ENCODE measurements around the gene SIGLEC12.

Gene SIGLEC12

DNA sequence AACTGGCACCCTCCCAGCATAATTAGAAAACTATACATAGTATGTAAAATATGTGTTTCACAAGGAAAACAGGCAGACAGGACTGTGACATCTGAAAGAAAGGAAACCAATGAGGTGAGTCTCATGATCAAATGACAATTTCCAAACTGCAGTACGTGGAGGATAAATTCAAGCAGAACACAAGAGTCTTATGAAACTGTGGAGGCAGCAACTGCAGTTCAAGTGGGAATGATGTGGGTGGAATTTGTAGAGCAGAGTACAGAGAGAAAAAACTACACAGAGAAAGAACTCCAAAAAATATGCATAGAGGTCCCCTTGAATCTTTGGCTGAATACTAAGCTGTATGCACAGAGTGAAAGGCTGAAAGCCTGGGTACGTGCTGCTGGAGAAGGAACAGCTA, 20.2 kb upstream of the SIGLEC12 start:
- Histone ChIP-seq H3K9ac (ENCODE audit: low read length) (no peak overlapping the region), H3K27ac (ENCODE audit: low read length) (no peak overlapping the region), H3K9me3 (replicated peaks; ENCODE audit: insufficient read depth, low read length) (no peaks in the 10 kb centered on the region), H3F3A (ENCODE audit: insufficient read depth, low read length) (no peaks in the 10 kb centered on the region), H2AFZ (ENCODE audit: low read length) (no peak overlapping the region), H3K9me2 (replicated peaks; ENCODE audit: insufficient read depth, low read length) (no peaks in the 10 kb centered on the region), H3K36me3 (replicated peaks; ENCODE audit: insufficient read depth, low read length) (no peaks in the 10 kb centered on the region), H3K79me2 (ENCODE audit: low read length) (no peaks in the 10 kb centered on the region), H3K27me3 (replicated peaks; ENCODE audit: insufficient read depth, low read length) (no peaks in the 10 kb centered on the region), H3K4me2 (ENCODE audit: low read depth, low read length) (no peak overlapping the region), H3K4me3 (ENCODE audit: low read length) (no peak overlapping the region), H3K4me1 (ENCODE audit: low read length) (no peaks in the 10 kb centered on the region), H4K20me1 (ENCODE audit: insufficient read depth, low read length) (no peaks in the 10 kb centered on the region)
- no peak for DNase-seq
- TF ChIP-seq, protein P1, sequence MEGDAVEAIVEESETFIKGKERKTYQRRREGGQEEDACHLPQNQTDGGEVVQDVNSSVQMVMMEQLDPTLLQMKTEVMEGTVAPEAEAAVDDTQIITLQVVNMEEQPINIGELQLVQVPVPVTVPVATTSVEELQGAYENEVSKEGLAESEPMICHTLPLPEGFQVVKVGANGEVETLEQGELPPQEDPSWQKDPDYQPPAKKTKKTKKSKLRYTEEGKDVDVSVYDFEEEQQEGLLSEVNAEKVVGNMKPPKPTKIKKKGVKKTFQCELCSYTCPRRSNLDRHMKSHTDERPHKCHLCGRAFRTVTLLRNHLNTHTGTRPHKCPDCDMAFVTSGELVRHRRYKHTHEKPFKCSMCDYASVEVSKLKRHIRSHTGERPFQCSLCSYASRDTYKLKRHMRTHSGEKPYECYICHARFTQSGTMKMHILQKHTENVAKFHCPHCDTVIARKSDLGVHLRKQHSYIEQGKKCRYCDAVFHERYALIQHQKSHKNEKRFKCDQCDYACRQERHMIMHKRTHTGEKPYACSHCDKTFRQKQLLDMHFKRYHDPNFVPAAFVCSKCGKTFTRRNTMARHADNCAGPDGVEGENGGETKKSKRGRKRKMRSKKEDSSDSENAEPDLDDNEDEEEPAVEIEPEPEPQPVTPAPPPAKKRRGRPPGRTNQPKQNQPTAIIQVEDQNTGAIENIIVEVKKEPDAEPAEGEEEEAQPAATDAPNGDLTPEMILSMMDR (IDR thresholded peaks at IDR 0.05; ENCODE audit: low read length) = no peak
- TF ChIP-seq EZH2 (optimal IDR thresholded peaks at IDR 0.05; ENCODE audit: low read depth, low read length) = no peak

- H3K9me2 ChIP-seq (replicated peaks; ENCODE audit: insufficient read depth, low read length) = no peaks in the 10 kb centered on the region
- H3K4me1 ChIP-seq (ENCODE audit: low read length) = no peaks in the 10 kb centered on the region
- no peak overlapping the region for H3K4me3 ChIP-seq (ENCODE audit: low read length)
- DNase-seq = no peak
- TF ChIP-seq EZH2 (optimal IDR thresholded peaks at IDR 0.05; ENCODE audit: low read depth, low read length) = no peak
- no peak for TF ChIP-seq EZH2phosphoT487 (IDR thresholded peaks at IDR 0.05; ENCODE audit: low read length)
- TF ChIP-seq, protein P1 (IDR thresholded peaks at IDR 0.05; ENCODE audit: low read length) = no peak
- H3F3A ChIP-seq (ENCODE audit: insufficient read depth, low read length) = no peaks in the 10 kb centered on the region
- no peak overlapping the region for H3K9ac ChIP-seq (ENCODE audit: low read length)
- no peak overlapping the region for H2AFZ ChIP-seq (ENCODE audit: low read length)
- H4K20me1 ChIP-seq (ENCODE audit: insufficient read depth, low read length) = no peaks in the 10 kb centered on the region
- H3K9me3 ChIP-seq (replicated peaks; ENCODE audit: insufficient read depth, low read length) = no peaks in the 10 kb centered on the region
- no peak overlapping the region for H3K27ac ChIP-seq (ENCODE audit: low read length)
- H3K79me2 ChIP-seq (ENCODE audit: low read length) = no peaks in the 10 kb centered on the region
- H3K27me3 ChIP-seq (replicated peaks; ENCODE audit: insufficient read depth, low read length) = no peaks in the 10 kb centered on the region
- no peak overlapping the region for H3K4me2 ChIP-seq (ENCODE audit: low read depth, low read length)
- no peaks in the 10 kb centered on the region for H3K36me3 ChIP-seq (replicated peaks; ENCODE audit: insufficient read depth, low read length)
Observed at GRCh38 chr19:51521357-51521756, 19.8 kb upstream of the SIGLEC12 start.

GRCh38 chr19:51520728-51521127, 19.1 kb upstream of the SIGLEC12 start:
- Histone ChIP-seq H3K79me2 (ENCODE audit: low read length) (no peaks in the 10 kb centered on the region), H3K4me2 (ENCODE audit: low read depth, low read length) (no peak overlapping the region), H3F3A (ENCODE audit: insufficient read depth, low read length) (no peaks in the 10 kb centered on the region), H3K27me3 (replicated peaks; ENCODE audit: insufficient read depth, low read length) (no peaks in the 10 kb centered on the region), H3K9ac (ENCODE audit: low read length) (no peak overlapping the region), H3K4me3 (ENCODE audit: low read length) (no peak overlapping the region), H3K4me1 (ENCODE audit: low read length) (no peaks in the 10 kb centered on the region), H2AFZ (ENCODE audit: low read length) (no peak overlapping the region), H3K9me2 (replicated peaks; ENCODE audit: insufficient read depth, low read length) (no peaks in the 10 kb centered on the region), H3K9me3 (replicated peaks; ENCODE audit: insufficient read depth, low read length) (no peaks in the 10 kb centered on the region), H3K36me3 (replicated peaks; ENCODE audit: insufficient read depth, low read length) (no peaks in the 10 kb centered on the region), H4K20me1 (ENCODE audit: insufficient read depth, low read length) (no peaks in the 10 kb centered on the region), H3K27ac (ENCODE audit: low read length) (no peak overlapping the region)
- no peak for DNase-seq
- TF ChIP-seq, protein P1 (IDR thresholded peaks at IDR 0.05; ENCODE audit: low read length) = no peak
- TF ChIP-seq EZH2 (optimal IDR thresholded peaks at IDR 0.05; ENCODE audit: low read depth, low read length) (no peak), EZH2phosphoT487 (IDR thresholded peaks at IDR 0.05; ENCODE audit: low read length) (no peak)

All from MM.1S (cell line).